Erythroblast (primary cell): ENCODE results near the gene LGMN.

ENCODE experiments used
- DNase-seq, 2 experiments: peaks; one replicate each; lab custom pipeline; 2025; lab: John Stamatoyannopoulos, UW
- GATA1 ChIP-seq: IDR thresholded peaks from 2 replicates; pipeline ENCODE4 v1.6.1; 2011; ENCODE audit warnings: low read depth, mild to moderate bottlenecking, control low read depth, low read length, moderate library complexity
- POLR2A ChIP-seq: IDR thresholded peaks from 2 replicates; pipeline ENCODE4 v1.6.1; 2011; ENCODE audit warnings: mild to moderate bottlenecking, low read length

Gene LGMN

DNA sequence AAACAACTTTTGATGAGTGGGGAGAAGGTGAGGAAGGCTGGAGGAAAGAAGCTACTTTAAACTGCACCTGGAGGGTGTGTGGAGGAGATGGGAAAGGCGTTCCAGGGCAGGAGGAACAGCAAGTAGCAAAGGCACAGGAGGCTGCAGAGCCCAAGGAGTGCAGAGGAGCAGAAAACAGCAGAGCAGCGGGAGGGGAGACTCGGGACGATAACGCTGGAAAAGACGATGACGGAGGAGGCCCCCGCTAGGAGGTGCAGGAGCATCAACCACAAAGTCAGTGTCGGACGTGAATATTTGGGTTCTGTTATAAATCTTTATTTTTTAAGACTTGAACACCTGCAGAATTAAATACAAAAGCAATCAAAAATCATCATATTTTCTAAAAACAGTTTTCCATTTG, 44.9 kb downstream of the LGMN start:
- no peak for DNase-seq
- TF ChIP-seq POLR2A = no peak
- no peak for TF ChIP-seq GATA1

DNA sequence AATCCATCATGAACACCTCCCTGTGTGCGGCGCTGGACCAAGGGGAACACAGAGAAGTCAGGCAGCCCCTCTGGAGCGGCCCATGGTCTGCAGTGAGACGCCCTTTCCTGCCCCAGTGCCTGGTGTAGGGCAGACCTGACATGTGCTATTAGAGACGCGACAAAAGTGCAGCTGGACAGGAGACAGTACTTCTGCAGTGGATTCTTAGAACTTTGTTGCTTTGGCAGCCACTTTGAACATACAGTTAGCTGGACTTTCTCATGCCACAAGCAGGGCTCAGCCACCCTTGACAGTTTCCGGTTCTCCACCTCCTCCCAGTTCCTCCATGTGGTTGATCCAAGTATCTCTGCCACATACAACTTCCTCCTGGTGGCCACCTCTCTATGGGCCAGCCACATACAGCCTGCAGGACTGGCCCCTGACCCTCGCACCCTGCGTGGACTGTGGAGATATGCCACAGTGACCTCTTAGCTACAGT, 45.9 kb downstream of the LGMN start:
- no peak for TF ChIP-seq GATA1
- TF ChIP-seq POLR2A = no peak
- no peak for DNase-seq

DNA sequence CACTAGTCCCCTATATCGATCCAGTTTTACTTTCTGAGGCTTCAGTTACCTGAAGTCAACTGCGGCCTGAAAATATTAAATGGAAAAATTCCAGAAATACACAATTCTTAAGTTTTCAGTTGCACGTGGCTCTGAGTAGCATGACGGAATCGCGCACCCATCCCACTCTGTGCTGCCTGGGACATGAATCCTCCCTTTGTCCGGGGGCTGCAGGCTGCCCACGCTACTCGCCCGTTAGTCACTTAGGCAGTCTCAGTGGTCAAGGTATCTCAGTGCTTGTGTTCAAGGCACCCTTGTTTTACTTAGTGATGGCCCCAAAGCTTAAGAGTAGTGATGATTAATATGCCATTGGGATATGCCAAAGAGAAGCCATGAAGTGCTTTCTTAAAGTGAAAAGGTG, 46.6 kb downstream of the LGMN start:
- TF ChIP-seq POLR2A = no peak
- no peak for TF ChIP-seq GATA1
- DNase-seq = no peak

DNA sequence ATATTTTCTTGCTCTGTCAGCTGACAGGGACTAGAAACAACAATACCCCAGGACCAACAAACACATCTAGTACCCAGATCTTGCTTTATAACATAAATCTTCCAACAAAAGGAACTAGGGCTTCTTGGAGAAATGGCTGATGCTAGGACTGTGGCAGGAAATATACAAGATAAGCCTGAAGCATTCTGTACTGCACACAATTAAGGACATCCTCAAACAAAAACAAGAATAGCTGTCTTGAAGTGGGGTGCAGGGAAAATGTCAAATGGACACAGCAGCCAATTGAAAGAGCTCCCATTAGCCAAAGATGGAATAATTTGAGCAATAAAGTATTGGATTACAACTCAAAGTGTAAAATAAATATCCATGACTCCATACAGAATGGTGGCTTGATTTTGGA, 50.0 kb downstream of the LGMN start:
- DNase-seq = no peak
- no peak for TF ChIP-seq POLR2A
- TF ChIP-seq GATA1 = no peak

- DNase-seq = no peak
- TF ChIP-seq GATA1 (no peak), POLR2A (no peak)
These were observed 52.1 kb downstream of the LGMN start for GRCh38 chr14:92696366-92696765.

DNA sequence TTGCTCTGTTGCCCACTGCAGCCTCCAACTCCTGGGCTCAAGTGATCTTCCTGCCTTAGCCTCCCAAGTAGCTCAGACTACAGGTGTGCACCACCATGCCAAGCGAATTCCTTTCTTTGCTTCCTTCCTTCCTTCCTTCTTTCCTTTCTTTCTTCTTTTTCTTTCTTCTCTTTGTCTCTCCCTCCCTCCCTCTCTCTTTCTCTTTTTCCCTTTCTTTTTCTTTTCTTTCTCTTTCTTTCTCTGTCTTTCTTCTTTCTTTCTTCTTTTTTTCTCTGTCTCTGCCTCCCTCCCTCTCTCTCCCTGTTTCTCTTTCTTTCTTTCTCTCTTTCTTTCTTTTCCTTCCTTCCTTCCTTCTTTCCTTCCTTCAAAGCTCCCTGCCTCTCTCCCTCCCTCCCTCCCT, 52.9 kb downstream of the LGMN start:
- TF ChIP-seq GATA1 = no peak
- no peak for TF ChIP-seq POLR2A
- no peak for DNase-seq

GRCh38 chr14:92694807-92695206, 53.6 kb downstream of the LGMN start:
- DNase-seq = no peak
- TF ChIP-seq GATA1 (no peak), POLR2A (no peak)

DNA sequence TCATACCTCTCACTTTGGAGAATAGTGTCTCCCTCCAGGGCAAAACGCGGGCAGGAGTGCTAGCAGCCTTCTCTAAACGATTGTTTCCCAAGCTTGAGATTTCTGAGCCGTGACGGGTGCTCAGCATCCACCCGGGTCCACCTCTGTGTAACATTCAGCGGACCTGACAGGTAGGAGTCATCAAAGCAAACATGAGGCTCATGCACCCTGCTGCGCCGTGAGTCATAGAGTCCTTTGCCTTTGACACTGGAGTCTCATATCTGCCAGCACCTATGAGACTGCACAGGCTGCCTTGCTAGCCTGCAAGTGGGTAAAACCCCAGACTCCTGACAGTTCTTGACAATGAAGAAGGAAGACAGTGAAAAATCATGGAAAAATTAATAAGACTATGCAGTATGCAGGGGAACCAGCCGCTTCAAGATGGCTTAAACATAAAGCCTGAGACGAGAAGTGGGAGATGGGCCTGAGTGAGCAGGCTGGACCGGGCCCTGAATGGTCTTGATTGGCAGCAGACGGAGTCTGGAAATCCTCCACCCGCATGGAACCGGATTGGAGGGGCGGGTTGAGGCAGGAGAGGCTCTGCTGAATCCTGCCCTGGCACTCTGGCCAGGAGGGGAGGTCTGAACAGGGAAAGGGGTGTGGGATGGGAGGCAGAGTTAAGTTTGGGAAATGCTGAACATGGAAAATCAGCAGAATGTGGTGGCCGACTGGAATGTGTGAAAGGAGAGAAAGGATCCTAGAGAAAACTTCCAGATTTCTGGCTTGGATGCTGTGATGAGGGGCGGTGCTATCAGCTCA, 54.2 kb downstream of the LGMN start:
- DNase-seq = no peak
- TF ChIP-seq POLR2A (no peak), GATA1 (no peak)

DNA sequence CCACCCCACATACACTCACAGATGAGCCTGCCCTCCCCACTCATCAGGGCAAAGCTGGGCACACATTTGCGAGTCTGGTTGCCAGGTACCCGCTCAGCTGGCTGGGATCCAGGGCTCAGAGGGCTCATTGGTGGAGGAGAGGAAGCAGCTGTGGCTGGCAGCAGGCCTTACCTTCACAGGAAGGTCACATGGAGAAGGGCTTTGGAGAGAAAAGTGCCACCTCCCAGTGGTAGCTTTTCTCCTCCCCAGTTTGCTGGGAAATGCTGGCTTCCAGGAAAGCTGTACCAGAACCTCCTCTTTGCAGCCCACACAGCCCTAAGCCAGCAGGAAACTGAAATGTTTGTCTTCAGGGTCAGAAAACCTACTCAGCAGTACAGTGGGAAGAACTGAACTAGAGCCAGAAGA, 55.6 kb downstream of the LGMN start:
- no peak for DNase-seq
- no peak for TF ChIP-seq GATA1
- no peak for TF ChIP-seq POLR2A

DNA sequence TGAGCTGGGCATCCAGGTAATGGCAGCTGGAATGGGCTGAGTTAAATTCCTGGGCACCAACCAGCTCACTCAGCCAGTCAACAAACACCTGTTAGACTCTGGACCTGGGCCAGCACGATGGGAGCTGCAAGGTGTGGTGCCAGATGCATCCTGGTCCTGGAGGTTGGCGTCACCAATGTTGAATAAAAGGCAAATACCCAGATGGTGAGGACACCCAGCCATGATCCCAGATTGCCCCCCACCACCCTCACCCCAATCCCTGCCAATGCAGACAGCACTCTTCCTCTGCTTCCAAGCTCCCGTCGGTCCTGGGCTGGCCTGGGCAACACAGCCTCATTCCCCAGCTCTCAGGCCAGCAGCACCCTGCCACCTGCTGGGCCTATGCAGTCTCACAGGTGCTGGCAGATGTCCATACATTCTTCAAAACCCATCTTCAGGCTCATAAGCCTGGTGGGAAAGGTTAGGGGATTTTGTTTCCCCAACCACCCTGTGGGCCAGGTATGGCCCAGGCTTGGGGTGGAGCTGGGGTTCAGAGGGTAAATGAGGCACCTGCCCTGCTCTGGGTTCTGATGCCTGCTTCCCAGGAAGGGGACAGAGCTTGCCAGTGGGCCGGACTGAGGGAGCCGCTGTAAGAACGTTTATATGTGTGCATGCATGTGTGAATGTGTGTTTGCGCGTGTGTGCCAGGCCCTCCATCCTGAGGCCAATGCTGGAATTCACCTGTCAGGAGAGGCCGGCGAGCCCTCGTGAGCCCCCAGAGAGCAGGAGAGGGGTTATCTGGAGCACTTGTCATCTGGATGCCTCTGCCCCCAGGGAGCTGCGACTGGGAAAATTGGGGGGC, 58.0 kb downstream of the LGMN start:
- no peak for TF ChIP-seq POLR2A
- TF ChIP-seq GATA1 = no peak
- peak; percentile 27 to 31 for DNase-seq

- TF ChIP-seq POLR2A = no peak
- TF ChIP-seq GATA1 = no peak
- no peak for DNase-seq
These were observed 59.7 kb downstream of the LGMN start for GRCh38 chr14:92688434-92689375.

DNA sequence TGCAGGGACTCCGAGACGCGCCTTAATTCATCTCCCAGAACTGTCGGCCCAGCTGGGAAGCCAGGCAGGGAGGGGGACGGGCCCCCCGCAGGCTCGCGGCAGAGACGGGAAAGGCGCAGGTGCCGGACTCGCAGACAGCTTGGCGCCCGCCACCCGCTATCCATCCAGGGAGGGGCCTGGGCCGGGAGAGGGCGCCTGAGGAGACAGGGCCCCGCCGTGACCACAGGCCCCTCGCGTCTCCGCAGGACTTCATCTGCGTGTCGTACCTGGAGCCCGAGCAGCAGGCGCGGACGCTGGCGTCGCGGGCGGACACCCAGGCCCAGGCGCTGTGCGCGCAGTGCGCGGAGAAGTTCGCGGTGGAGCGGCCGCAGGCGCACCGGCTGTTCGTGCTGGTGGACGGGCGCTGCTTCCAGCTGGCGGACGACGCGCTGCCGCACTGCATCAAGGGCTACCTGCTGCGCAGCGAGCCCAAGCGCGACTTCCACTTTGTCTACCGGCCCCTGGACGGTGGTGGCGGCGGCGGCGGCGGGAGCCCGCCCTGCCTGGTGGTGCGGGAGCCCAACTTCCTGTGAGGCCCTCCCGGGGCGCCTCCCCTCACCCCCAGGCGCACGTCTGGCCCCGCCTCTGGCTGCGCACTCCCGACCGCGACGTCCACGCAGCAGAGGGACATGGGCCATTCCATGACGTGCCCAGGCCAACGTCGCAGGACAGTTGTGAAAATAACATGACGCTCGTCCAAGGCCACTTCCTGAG, 60.6 kb downstream of the LGMN start:
- no peak for DNase-seq
- TF ChIP-seq POLR2A = no peak
